OCI-LY7 (cell line): ENCODE results near the gene OTOG. TPM values are rescaled to one million over a fixed set of nuclear protein-coding genes. Genes with fewer than 3 reads are reported as not detected.
A peak's percentile ranks its signal among the peaks of the same experiment; 100 is the strongest.

Source experiments
- BruUV-seq: library from RNA; stranded (reverse); fragments of 400-500 nt; replicated peaks from 2 replicates; lab custom pipeline; 2021; lab: Mats Ljungman, UMichigan
- CTCF ChIA-PET: fragments of 300-600 bp; sonication (Branson Sonifier 250); formaldehyde crosslinking; loops from one replicate; lab custom pipeline; 2022; ENCODE audit warnings: antibody characterized with exemption; ENCODE audit not compliant: unreplicated experiment; lab: Charles Lee
- POLR2A ChIA-PET: fragments of 300-600 bp; sonication (Branson Sonifier 250); formaldehyde crosslinking; loops from one replicate; lab custom pipeline; 2022; ENCODE audit warnings: antibody characterized with exemption; lab: Charles Lee
- DNase-seq: peaks from one replicate; pipeline ENCODE4 v3.0.0-alpha.2; 2015; ENCODE audit warnings: low spot score
- H2AFZ ChIP-seq: fragments of 200-600 bp; sonication (generic), shearing (Covaris generic); 2 replicates; pipeline ENCODE4 v1.6.1; 2014; ENCODE audit warnings: mild to moderate bottlenecking, antibody characterized with exemption, low read length, moderate library complexity
- H3K27ac ChIP-seq: fragments of 200-600 bp; sonication (generic); 2 replicates; pipeline ENCODE4 v1.5.1; 2014; ENCODE audit warnings: mixed run types, low read depth, mild to moderate bottlenecking, moderate library complexity, low read length, inconsistent platforms; ENCODE audit not compliant: poor library complexity, severe bottlenecking
- H3K36me3 ChIP-seq: fragments of 200-600 bp; sonication (generic); 2 replicates; pipeline ENCODE4 v1.6.1; 2014; ENCODE audit warnings: mild to moderate bottlenecking, antibody characterized with exemption, low read length, moderate library complexity, mixed read lengths; ENCODE audit not compliant: insufficient read depth
- H3K4me1 ChIP-seq: fragments of 200-600 bp; sonication (generic); 2 replicates; pipeline ENCODE4 v1.5.1; 2014; ENCODE audit warnings: mild to moderate bottlenecking, low read length; ENCODE audit not compliant: insufficient read depth, poor library complexity, severe bottlenecking
- H3K4me2 ChIP-seq: fragments of 200-600 bp; sonication (generic); 2 replicates; pipeline ENCODE4 v1.6.1; 2014; ENCODE audit warnings: mild to moderate bottlenecking, low read length
- H3K4me3 ChIP-seq: fragments of 200-600 bp; sonication (generic); 2 replicates; pipeline ENCODE4 v1.5.1; 2014; ENCODE audit warnings: mild to moderate bottlenecking, low read depth, low read length; ENCODE audit not compliant: poor library complexity, severe bottlenecking
- H3K79me2 ChIP-seq: fragments of 200-600 bp; sonication (generic); 2 replicates; pipeline ENCODE4 v1.6.1; 2016; ENCODE audit warnings: low read depth, mild to moderate bottlenecking, low read length, moderate library complexity, mixed read lengths; ENCODE audit not compliant: insufficient read depth
- H3K9me2 ChIP-seq: fragments of 200-600 bp; sonication (generic); 2 replicates; pipeline ENCODE4 v1.6.1; 2016; ENCODE audit warnings: mild to moderate bottlenecking, low read length, mixed read lengths; ENCODE audit not compliant: insufficient read depth
- H3K9me3 ChIP-seq: fragments of 200-600 bp; sonication (generic); 2 replicates; pipeline ENCODE4 v1.6.1; 2014; ENCODE audit warnings: mild to moderate bottlenecking, mixed run types, low read length, mixed read lengths
- H4K20me1 ChIP-seq: fragments of 200-600 bp; sonication (generic); 2 replicates; pipeline ENCODE4 v1.6.1; 2014; ENCODE audit warnings: mild to moderate bottlenecking, antibody characterized with exemption, low read length, moderate library complexity, mixed read lengths; ENCODE audit not compliant: insufficient read depth
- EZH2phosphoT487 ChIP-seq: fragments of 200-600 bp; sonication (generic); IDR thresholded peaks from 2 replicates; pipeline ENCODE4 v1.6.1; 2018; ENCODE audit warnings: low read depth, borderline replicate concordance, mild to moderate bottlenecking, mixed run types, antibody characterized with exemption, low read length, moderate library complexity, mixed read lengths
- intact Hi-C: fragments of 100-400 bp; cut with micrococcal nuclease; formaldehyde crosslinking; loops from one replicate; pipeline ENCODE4 v1.10.0; 2022; ENCODE audit not compliant: unreplicated experiment
- total RNA-seq, 2 experiments: library from RNA; depleted of rRNA in 1 of 2; stranded (reverse); fragments of >200 nt in 1 of 2; shearing (Covaris generic) in 1 of 2; gene quantifications; 2 replicates each; pipeline ENCODE4 v1.2.3, GENCODE V29; 2014 to 2022
- TF ChIP-seq, protein P1 (sequence below): fragments of 200-600 bp; sonication (generic); conservative IDR thresholded peaks from 2 replicates; pipeline ENCODE4 v1.5.1; 2014; ENCODE audit warnings: mild to moderate bottlenecking, antibody characterized with exemption, low read length, moderate library complexity, mixed read lengths

Gene OTOG
- total RNA-seq, 2 experiments from 2014 or later, result not detected

GRCh38 chr11:17572359-17572690, 25.3 kb downstream of the OTOG start:
- no peaks in the 10 kb centered on the region for H3K36me3 ChIP-seq
- no peak overlapping the region for H3K4me2 ChIP-seq
- H3K4me1 ChIP-seq, result peaks cover 4% of the 10 kb centered on the region
- TF ChIP-seq, protein P1, sequence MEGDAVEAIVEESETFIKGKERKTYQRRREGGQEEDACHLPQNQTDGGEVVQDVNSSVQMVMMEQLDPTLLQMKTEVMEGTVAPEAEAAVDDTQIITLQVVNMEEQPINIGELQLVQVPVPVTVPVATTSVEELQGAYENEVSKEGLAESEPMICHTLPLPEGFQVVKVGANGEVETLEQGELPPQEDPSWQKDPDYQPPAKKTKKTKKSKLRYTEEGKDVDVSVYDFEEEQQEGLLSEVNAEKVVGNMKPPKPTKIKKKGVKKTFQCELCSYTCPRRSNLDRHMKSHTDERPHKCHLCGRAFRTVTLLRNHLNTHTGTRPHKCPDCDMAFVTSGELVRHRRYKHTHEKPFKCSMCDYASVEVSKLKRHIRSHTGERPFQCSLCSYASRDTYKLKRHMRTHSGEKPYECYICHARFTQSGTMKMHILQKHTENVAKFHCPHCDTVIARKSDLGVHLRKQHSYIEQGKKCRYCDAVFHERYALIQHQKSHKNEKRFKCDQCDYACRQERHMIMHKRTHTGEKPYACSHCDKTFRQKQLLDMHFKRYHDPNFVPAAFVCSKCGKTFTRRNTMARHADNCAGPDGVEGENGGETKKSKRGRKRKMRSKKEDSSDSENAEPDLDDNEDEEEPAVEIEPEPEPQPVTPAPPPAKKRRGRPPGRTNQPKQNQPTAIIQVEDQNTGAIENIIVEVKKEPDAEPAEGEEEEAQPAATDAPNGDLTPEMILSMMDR, result no peak
- no peak for TF ChIP-seq EZH2phosphoT487
- peak; percentile 6 for DNase-seq
- no peaks in the 10 kb centered on the region for H3K9me3 ChIP-seq
- CTCF ChIA-PET, result interaction anchor here (0.6 kb wide), 1 partner anchor 25 kb away, joined by 4 read pairs; the partner anchor contains the start of gene OTOG
- no peak overlapping the region for H3K4me3 ChIP-seq
- H3K27ac ChIP-seq, result no peak overlapping the region
- intact Hi-C loops, result no loop called here
- H3K9me2 ChIP-seq, result no peaks in the 10 kb centered on the region
- H4K20me1 ChIP-seq, result no peaks in the 10 kb centered on the region
- POLR2A ChIA-PET, result no interaction called here
- H2AFZ ChIP-seq, result no peak overlapping the region
- no peaks in the 10 kb centered on the region for H3K79me2 ChIP-seq
- BruUV-seq, result no TSS peak

DNA sequence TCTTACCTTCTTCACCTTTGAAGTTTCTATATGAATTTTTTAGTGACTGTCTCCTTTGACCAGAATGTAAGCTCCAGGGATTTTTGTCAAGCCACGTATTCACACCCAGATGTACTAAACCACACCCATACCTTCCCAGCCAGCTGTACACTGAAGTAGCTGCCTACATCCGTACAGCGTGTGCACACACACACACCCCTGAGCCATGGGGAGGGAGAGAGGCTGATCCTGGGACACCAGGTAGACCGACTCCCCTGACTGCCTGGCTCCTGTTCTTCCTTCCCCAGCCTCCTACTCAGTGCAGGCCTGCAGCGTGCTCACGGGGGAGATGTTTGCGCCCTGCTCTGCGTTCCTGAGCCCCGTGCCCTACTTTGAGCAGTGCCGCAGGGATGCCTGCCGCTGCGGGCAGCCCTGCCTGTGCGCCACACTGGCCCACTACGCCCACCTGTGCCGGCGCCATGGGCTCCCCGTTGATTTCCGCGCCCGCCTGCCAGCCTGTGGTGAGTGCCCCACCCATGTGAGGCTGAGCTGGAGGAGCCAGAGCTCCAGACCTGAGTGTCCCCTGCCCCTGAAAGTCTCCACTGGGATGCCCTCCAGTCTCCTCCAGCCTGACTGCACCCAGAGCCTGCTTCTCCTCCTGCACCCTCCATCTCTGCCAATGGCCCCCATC, 25.9 kb downstream of the OTOG start:
- Histone ChIP-seq H3K79me2 (no peaks in the 10 kb centered on the region), H3K4me3 (no peak overlapping the region), H4K20me1 (no peaks in the 10 kb centered on the region), H3K4me1 (peaks cover 4% of the 10 kb centered on the region), H3K9me2 (no peaks in the 10 kb centered on the region), H3K27ac (no peak overlapping the region), H2AFZ (no peak overlapping the region), H3K9me3 (no peaks in the 10 kb centered on the region), H3K4me2 (no peak overlapping the region), H3K36me3 (no peaks in the 10 kb centered on the region)
- BruUV-seq, result no TSS peak
- ChIA-PET POLR2A (no interaction called here), CTCF (interaction anchor here (0.6 kb wide), 1 partner anchor 26 kb away, joined by 4 read pairs; the partner anchor contains the start of gene OTOG)
- TF ChIP-seq EZH2phosphoT487, result no peak
- TF ChIP-seq, protein P1, result no peak
- intact Hi-C loops, result no loop called here
- DNase-seq, result no peak

- ChIA-PET POLR2A (no interaction called here), CTCF (interaction anchor here (0.6 kb wide), 1 partner anchor 344 kb away, joined by 3 read pairs; no protein-coding TSS in a partner anchor)
- Histone ChIP-seq H3K4me2 (no peak overlapping the region), H3K4me3 (no peak overlapping the region), H3K79me2 (no peaks in the 10 kb centered on the region), H3K4me1 (peaks cover 4% of the 10 kb centered on the region), H2AFZ (no peak overlapping the region), H3K36me3 (no peaks in the 10 kb centered on the region), H3K9me3 (no peaks in the 10 kb centered on the region), H3K9me2 (no peaks in the 10 kb centered on the region), H3K27ac (no peak overlapping the region), H4K20me1 (no peaks in the 10 kb centered on the region)
- TF ChIP-seq EZH2phosphoT487, result no peak
- TF ChIP-seq, protein P1, result no peak
- no TSS peak for BruUV-seq
- DNase-seq, result no peak
- intact Hi-C loops, result no loop called here
These were observed 26.5 kb downstream of the OTOG start for GRCh38 chr11:17573526-17573925.
